Bronchial epithelial cell (primary cell): Measurements from ENCODE around the gene OR4C46. TPM values are rescaled to one million over a fixed set of nuclear protein-coding genes. Genes with fewer than 3 reads are reported as not detected.
"Not testable (repeated sequence)": the region's sequence is repeated elsewhere in the genome, so short reads cannot be mapped to it uniquely, and the experiment has no call there.

ENCODE experiments used
- DNase-seq: peaks from one replicate; pipeline ENCODE4 v3.0.0-alpha.2; 2010; ENCODE audit warnings: low read depth
- FAIRE-seq: peaks from 2 replicates; lab custom pipeline; 2011; peaks lifted over from hg19 to GRCh38; lab: Jason Lieb, UNC
- H3K27me3 ChIP-seq: 2 replicates; pipeline ENCODE4 v1.5.1; 2011; ENCODE audit warnings: low read length; ENCODE audit not compliant: control insufficient read depth, insufficient read depth
- H3K36me3 ChIP-seq: 2 replicates; pipeline ENCODE4 v1.5.1; 2011; ENCODE audit warnings: low read length; ENCODE audit not compliant: control insufficient read depth, insufficient read depth
- H3K4me3 ChIP-seq: 2 replicates; pipeline ENCODE4 v1.5.1; 2011; ENCODE audit warnings: mild to moderate bottlenecking, low read depth, low read length, control low read depth
- CTCF ChIP-seq: IDR thresholded peaks from 2 replicates; pipeline ENCODE4 v1.5.1; 2011; ENCODE audit warnings: mild to moderate bottlenecking, moderate library complexity, low read length, control low read depth, inconsistent platforms; ENCODE audit not compliant: insufficient read depth, severe bottlenecking
- total RNA-seq: library from RNA; depleted of rRNA; stranded (reverse); fragments of >200 nt; gene quantifications from 2 replicates; pipeline ENCODE4 v1.2.1, GENCODE V29; 2014

Gene OR4C46
- total RNA-seq, result not detected in 2 replicates

DNA sequence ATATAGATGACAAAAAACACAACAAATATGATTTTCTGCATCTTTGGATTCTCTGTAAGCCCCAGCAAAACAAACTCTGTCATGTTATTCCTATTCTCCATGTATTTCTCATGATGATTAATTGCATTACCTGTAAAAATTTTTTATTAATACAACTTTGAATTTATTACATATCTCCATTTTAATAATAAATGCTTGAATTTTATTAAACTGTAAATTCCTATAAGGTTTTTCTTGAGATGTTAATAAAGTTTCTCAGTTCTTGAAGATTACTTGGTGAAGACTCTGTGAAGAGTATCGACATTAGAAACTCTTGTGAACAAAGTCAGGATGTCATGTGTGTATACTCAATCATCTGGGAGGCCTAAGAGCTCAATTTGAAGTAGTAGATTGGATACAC, at the start of gene OR4C46:
TSS of gene OR4C46 (minus strand) at position 101 of the 400 bp plus-strand sequence. CDS start at position 101, 0 bp downstream.
- no peak within 1 kb of the TSS for H3K4me3 ChIP-seq
- FAIRE-seq, result no peak
- H3K27me3 ChIP-seq, result no peaks in the 10 kb centered on the region
- no peak for DNase-seq
- no peak for TF ChIP-seq CTCF
- no peaks in the 10 kb centered on the region for H3K36me3 ChIP-seq

DNA sequence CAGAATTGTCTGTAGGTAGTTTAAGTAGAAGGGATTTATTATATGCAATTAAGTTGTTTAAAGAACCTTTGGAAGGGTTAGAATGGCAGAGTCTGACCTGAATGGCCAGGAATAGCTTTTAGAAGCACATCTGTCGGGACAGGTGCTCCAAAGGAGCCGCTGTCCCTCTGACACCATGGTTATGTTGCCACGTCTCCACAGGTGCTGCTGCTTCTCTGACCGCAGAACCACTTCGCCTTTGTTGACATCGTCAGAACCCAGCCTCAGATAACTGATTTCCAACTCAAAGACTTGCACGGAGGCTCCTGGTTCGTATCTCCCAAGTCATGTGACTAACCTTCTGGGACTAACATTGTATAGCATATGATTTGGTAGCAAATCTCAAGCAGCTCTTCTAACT, 41.8 kb upstream of the OR4C46 start:
- H3K4me3 ChIP-seq, DNase-seq: not testable (repeated sequence)

GRCh38 chr11:54561439-54561838, 42.4 kb downstream of the OR4C46 start:
- H3K36me3 ChIP-seq, H3K27me3 ChIP-seq, FAIRE-seq, DNase-seq, H3K4me3 ChIP-seq: not testable (repeated sequence)

More for the DNA sequence above, 41.8 kb upstream of the OR4C46 start:
- not testable (repeated sequence) for FAIRE-seq, H3K36me3 ChIP-seq, H3K27me3 ChIP-seq

DNA sequence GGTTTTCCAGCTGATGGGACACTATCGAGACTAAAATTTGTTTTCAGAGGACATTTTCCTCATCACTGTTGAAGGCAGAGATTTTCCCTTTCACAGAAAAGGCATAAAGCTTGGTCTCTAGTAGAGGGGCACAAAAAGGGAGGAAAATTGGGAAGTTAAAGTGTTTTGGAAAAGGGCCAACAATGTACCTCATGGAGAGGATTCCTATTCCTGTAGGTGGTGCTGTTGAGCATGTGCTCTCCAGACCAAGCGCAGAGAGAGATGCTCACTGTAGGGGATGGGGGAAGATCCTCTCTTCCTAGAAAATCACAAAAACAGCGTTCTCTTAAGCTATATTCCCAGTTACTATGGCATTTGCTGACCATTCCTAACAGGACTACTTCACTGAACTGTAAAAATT, 44.9 kb downstream of the OR4C46 start:
- no peak for DNase-seq
- H3K36me3 ChIP-seq, result no peaks in the 10 kb centered on the region
- no peak overlapping the region for H3K4me3 ChIP-seq
- FAIRE-seq, result no peak
- TF ChIP-seq CTCF, result no peak
- H3K27me3 ChIP-seq, result no peaks in the 10 kb centered on the region

DNA sequence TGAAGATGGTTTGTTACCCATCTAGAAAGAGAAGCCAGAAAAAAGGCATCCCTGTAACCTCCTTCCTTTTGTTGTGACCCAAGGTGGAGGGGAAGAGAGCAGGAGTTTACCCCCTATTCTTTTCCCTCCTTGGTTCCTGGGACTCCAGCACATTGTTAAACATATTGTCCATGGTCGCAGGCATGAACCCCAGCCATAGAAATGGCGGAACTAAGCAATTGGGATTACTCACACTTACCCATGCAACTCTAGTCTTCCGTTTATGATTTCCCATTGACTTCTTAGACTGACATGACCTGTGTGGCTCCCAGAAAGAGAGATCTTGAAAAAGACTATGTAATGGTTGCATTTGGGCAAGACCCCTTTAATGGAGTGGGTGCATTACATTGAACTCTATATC, 45.4 kb downstream of the OR4C46 start:
- Histone ChIP-seq H3K4me3 (no peak overlapping the region), H3K36me3 (no peaks in the 10 kb centered on the region), H3K27me3 (no peaks in the 10 kb centered on the region)
- DNase-seq, result no peak
- FAIRE-seq, result no peak
- no peak for TF ChIP-seq CTCF

Other genes with a start within 250 kb of the OR4C46 start
- not detected in 2 replicates for gene OR4A5, start 102.8 kb upstream of the OR4C46 start, total RNA-seq